HG03457 (cell line): ENCODE results near the gene ZNF775.

Experiments used
- ATAC-seq: cut with Tn5 transposase; IDR thresholded peaks from one replicate; pipeline ENCODE4 v1.9.1; 2021; ENCODE audit warnings: moderate number of reproducible peaks; ENCODE audit not compliant: unreplicated experiment

ZNF775 gene

DNA sequence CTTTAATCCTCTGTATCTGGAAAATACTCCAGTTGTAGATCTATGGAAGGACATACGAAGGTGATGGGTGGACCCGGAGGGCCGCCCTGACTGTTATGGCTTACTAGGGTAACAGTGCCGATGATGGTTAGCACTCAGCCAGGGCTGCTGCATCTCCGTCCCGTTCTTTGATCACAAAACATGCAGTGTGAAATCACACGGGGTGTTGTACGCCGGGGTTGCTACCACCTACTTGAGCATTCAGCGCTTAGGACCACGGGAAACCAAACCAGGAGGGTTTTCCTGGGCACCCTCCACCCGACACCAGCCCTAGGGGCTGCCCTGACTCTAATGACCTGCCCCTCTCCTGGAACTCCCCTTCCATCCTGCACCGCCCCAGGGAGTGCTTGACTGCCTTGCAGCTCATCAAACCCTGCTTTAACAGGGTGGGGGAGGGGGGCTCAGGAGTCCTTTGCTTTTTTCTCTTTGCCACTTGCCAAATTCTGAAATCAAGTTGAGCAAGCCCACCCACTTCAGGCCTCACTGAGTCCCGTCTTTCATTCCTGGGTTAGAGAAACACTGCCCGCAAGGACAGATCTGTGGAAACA, 20.4 kb downstream of the ZNF775 start:
- no peak for ATAC-seq

DNA sequence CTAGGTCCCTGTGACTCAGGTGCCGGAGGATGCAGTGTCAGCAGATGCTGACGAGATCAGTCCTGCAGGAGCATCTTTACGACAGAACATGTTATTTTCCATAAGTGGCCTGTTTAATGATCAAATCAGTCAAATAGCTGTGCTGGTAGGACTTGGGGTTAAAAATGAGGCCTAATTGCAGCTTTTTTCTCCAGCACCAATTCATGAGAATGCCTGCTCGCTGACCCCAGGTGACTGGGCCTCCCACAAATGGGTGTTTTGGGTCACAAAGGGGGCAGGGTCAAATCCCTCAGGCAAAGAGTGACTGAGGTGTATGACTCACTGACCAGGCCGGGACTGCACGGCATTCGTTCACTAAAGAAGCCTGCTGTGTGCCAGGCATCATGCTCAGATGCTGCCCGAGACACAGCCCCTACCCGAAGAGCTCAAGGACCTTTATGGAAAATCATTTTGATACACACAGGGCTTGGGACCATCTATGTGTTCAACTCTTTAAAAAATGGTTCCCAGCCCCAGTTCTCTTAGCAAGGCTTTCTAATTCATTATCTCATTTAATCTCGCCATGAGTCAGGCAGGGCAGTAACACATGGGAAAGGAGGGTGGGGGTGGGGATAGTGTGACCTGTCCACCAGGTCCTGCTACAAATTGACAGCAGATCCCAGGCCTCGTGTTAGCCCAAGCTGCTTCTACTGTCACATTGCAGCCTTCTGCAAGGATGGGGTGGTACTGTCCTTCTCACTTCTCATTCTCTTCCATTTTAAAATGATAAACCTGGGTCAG, 21.1 kb downstream of the ZNF775 start:
- ATAC-seq, result no peak

DNA sequence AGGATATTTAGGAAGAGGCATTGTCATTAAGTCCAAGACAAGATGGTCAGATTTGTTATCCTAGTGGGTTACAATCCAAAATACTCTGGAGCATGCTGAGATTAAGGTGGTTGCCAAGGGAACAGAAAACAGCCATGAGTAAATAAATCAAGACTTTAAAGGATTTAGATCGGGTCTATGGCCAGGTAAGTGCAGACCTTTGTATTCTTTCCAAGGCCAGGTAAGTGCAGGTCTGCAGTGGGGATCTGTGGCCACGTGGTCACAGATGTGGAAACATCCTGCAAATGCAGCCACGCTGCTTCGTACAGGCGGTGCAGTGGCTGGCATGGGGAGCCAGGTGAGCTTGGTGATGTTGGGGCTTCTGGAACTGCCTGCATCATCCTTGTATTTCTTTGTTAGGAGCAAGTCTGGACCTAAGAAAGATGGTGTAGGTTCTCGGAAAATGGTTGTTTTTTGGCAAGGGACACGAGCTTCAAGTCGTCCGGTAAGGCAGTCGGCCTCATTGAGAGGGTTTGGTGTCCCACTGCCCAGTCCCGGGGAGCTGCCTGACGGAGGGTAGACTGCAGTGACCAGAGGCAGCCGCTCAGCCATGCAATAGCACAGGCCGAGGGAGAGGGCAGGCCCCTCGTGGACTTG, 21.8 kb downstream of the ZNF775 start:
- no peak for ATAC-seq

DNA sequence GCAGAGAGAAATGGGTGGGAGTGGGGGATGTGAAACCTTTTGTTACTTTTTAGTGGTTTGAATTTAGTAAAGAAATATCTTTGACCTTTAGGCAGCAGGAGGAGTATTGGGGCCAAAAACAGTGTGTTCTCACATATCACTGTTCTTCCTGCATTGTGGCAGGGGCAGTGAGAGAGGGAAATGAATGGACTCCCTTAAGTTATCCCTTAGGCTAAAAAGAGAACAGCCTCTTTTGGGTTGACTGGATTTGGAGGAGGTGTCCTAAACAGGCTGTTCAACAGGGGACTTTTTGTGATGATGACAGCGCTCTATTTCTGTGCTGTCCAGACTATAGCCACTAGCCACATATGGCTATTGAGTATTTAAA, 22.3 kb downstream of the ZNF775 start:
- no peak for ATAC-seq

DNA sequence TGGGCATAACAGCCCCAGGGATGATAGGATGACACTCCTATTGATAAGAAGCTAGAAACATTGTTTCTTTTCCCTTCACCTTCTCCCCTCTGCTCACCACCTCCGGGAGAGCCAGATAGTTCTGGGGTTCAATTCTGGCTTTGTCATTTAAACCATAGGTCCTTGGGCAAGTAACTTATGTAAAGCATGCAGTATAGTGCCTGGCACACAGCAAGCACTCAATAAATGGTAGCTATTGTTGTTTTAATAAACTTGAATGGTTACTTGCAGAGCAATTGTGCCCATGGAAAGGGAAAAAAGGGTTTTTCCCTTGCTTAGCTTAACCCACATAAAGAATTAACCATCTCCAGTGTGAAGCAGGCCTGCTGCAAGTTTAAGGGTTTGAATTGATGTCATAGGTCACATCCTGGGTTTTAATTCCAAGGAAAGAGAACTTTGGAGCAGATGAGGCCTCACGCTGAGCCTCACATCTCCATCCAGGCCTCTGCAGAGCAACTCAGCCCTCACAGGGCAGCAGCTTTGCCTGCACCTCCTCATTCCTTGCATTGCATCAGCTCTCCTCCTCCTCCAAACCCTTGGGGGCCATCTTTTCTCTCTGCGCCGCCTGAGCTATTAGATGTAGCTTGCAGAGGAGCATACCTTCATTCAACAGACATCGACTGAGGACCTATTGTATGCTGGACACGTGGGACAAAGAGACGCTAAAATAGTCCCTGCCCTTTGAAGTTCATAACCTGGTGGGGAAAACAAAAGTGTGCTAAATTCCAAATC, 22.9 kb downstream of the ZNF775 start:
- ATAC-seq, result no peak

DNA sequence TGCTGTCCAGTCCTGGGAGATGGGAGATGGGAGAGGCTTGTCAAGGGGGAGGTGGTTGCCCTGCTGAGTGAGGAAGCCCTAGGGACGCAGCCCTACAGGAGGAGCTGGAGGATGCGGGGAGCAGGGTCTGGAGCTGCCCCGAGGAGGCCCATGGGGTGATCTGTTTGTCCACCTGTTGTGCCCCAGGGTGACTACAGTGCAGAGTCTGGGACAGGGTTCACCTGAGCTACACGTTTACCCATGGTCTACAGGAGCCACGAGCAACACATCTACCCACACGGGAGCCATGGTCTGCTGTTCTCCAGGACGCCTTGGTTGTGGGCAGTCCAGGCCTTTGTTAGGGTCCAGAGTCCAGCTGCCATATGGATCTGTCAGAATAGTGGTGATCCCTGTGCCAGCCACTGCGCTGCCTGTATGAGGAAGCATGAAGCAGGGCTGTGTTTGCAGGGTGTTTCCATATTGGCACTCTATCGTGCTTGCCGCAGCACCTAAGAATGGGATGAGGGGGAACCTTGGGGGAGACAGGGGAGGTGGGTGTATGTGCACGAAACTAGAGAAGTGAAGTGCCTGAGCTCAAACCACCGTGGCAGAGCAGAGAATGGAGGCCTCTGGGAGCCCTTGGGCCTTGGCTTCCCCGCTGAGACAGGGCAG, 23.7 kb downstream of the ZNF775 start:
- no peak for ATAC-seq

DNA sequence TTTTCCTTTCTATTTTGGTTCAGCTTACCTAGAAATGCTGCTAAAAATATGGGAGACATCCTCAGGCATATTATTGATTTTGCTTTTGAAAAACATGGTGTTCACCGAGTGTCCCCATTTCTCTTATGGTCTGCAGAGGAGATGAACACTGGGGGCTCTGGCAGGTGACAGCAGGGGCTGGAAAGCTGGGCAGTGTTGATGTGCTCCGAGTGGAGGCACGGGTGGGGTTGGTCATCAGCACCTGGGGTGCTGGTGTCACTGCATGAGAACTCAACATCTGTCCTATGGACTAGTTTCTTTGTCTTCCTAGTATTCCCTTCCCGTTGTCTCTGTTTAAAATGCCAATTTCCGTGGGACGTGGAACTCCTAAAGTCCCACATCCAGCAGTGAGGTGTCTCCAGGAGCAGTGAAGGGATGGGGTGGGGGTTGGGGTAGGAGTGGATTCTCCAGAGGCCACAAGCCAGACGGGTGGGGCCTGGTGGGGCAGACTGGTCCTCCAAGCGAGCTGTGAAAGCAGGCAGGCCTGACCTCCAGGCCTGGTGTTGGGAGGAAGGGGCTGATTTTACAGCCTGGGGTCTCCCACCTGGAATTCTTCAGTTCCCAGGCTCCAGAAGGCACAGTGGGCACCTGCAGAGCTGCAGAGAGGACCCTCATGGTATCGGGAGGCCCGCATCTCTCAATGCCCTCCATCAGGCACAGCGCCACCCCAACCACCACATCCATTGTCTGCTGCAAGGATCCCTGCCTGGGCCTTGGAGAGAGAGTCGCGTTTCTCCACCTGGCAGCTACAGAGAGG, 24.4 kb downstream of the ZNF775 start:
- ATAC-seq, result no peak

DNA sequence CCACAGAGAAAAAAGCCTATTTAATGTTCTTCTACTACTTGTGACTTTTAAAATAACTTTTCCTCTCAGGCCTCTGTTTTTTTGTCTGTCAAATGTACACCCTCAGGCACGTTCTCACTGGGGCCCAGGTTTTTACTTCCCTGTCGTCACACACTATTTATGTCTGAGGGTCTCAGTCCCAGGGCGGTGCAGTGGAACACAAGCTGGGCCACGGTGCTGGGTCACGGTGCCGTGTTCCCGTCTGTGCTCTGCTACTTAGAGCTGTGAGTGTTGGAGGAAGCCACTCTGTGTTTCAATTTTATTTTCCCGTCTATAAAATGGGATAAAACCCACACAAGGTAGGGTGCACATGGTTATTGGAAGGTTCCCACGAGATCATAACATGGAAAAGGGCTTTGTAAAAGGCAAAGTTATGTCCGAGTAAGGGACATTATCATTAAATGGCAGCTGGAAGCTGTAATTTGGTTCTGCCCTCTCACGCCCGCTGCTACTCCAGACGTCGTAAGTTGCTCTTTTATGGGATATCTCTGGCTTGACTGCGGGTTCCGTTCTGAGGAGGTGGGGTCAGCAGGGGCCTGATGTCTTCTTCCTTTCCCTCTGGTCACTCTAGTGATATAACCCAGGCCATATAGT, 25.2 kb downstream of the ZNF775 start:
- no peak for ATAC-seq

DNA sequence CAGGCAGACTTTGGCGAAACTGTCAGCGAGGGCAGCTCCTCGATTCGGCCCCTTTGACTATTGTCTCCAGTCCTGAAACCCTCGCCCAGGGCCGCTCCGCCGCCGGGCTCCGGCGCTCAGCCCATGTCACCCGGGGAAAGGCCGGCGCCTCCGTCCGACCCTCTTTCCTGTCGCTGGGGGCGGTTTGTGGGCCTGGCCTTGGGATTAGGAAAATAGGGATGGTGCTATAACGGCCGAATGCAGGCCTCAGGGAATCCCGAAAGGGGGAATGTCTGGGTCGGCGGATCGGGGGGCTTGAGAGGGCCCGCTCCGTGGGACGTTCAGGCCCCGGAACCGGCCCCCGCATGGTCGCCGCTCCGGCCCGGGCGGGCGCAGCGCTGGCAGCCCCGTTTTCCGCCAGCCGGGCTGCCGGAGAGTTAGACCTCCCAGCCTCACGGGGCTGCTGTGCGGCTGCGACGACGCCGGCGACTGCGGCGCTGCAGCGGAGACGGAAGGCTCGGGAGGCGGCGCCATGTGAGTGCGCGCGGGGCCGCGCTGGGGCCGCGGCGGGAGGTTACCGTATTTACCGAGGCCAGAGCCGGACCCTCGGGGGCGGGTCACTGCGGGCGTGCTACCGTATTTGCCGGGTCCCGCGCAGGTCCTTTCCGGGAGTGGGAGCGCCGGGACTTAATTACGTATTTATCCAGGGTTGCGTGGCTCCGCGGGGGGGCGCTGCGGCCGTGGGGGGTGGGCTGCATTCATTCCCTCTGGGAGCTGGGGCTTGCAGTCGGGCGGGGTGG, 25.9 kb downstream of the ZNF775 start:
- ATAC-seq, result peak; percentile 42

DNA sequence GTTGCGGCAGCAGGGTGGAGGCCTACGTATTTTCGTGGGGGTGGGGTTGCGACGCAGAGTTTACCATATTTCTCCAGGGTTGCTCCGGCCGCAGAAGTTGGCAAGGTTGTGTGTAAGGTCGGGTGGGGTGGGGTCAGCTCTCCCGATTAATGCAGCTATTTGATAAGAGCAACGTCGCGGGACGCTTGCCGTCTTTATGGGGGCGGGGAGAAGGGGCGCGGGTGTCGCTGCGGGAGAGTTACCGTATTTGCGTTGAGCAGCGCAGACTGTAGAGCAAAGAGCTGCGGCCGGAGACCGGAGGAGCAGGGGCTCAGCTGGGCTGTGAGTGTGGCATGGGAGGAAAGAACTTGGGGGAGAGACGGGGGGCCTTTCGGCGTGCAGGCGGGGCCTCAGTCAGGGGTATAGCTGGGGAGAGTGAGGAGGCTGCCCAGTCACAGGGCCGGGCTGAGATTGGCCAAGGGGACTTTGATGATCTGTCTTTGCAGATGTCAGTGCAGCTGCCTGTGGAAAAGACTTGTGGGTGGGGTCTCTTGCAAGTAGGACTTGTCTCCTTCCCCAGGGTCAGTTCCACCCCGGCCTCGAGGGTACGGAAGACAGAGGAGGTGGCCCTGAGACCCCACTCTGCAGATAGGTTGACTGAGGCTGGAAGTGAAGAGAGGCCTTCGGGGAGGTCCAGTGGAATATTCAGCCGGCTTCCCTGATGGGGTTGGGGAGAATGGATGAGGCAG, 26.6 kb downstream of the ZNF775 start:
- no peak for ATAC-seq

DNA sequence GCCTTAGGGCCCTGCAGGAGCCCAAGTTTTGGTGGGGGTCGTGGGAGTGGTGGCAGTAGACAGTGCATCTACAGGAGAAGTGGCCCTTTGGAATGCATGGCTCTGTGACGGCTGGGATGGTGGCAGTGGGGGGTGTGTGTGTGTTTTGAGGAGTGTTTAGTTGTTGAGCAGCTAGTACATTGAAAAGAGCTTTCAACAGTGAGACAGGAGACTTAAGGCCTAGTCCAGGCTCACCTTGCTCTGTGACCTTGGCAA, 27.1 kb downstream of the ZNF775 start:
- ATAC-seq, result no peak

DNA sequence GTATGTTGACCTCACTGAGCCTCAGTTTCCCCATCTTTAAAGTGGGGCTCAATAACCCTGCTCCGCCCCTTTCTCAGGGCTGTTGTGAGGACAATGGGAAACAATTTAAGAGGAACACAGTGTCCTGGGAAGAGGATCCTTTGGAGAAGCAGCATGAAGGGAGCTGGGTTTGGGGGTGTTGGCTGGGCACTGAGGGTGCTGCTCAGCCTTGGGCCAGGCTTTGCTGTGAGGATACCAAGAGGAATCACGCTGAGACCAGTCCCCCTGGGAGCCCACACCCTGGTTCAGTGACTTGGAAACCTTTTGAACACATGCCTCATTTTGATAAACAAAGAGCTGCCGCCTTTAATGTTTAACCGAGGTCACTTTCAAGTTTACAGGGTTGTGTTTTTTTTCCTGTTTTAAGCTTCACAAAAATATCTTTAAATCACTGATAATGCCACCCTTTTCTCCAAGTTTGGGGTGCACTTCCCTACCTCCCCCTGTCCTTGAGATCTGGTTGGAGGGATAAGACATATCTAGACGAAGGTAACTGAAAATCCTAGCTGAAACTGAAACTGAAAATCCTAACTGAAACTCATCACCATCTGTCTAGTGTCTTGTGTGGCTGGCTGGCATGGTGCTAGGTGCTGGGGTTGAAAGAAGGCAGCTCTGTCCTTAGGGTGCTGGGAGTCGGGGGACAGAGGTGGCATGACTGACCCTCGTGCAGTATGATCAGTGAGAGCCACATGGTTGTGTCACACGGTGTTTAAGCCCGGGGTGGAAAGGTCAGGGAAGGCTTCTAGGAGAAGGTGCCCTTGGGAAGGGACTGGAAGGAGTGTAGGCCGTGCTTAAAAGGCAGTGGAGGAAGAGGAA, 27.7 kb downstream of the ZNF775 start:
- ATAC-seq, result peak; percentile 50

DNA sequence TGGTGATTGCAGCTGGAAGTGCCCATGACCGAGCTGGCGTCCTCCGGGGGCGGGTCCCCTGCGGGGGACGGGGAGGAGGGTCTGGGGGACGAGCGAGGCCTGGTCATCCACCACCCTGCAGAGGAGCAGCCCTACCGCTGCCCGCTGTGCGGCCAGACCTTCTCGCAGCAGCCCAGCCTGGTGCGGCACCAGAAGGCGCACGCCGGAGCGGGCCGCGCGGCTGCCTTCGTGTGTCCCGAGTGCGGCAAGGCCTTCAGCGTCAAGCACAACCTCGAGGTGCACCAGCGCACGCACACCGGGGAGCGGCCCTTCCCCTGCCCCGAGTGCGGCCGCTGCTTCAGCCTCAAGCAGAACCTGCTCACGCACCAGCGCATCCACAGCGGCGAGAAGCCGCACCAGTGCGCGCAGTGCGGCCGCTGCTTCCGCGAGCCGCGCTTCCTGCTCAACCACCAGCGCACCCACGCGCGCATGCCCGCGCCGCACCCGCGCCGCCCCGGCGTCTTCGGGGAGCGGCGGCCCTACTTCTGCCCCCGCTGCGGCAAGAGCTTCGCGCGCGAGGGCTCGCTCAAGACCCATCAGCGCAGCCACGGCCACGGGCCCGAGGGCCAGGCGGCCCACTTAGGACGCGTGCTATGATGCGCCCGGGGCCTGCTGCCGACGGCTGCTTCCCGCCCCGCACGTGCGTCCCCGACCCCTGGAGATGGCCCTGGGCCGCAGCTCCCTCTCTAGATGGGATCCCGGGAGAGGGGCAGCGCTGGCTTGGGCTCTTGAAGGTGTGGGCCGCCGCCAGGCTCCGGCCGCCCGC, 28.7 kb downstream of the ZNF775 start:
- no peak for ATAC-seq

DNA sequence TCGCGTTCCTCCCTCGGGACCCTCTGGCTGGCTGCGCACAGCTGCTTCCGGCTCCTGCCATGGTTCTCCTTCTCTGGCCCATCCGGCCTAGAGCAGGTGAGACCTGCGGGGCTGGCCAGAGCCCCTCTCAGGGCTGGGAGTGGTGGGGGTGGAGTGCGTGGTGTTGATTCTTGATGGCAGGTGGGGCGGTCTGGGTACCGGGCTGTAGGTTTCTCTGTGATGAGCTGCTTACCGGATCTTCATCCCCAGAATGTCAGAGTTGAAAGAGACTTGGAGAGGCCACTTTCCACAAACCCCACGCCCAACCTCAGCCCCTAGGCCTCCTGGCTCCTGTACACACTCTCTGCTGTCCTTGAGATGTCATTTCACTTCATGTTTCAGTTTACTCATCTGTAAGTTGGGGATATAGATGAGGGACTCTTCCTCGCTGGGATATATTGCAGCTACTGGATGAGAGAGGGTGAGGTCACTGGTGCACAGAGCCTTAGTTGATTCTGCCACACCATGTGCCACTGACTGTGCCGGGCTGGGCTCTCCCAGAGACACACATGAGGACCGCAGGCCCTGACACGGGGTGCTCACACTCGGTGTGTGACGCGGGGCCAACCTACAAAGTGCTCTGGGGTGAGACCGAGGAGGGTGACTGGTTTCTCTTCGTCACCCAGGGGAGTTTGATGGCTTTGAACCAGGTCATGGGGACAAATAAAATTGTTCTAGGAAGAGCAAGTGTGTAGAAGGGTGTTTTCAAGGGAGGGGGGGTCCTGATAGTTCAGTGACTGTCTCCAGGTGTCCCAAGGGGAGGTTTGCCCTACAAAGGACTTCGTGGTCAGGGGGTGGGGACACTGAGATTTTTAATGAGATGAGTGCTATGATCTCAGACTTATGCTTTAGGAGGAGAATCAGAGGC, 29.5 kb downstream of the ZNF775 start:
- no peak for ATAC-seq

DNA sequence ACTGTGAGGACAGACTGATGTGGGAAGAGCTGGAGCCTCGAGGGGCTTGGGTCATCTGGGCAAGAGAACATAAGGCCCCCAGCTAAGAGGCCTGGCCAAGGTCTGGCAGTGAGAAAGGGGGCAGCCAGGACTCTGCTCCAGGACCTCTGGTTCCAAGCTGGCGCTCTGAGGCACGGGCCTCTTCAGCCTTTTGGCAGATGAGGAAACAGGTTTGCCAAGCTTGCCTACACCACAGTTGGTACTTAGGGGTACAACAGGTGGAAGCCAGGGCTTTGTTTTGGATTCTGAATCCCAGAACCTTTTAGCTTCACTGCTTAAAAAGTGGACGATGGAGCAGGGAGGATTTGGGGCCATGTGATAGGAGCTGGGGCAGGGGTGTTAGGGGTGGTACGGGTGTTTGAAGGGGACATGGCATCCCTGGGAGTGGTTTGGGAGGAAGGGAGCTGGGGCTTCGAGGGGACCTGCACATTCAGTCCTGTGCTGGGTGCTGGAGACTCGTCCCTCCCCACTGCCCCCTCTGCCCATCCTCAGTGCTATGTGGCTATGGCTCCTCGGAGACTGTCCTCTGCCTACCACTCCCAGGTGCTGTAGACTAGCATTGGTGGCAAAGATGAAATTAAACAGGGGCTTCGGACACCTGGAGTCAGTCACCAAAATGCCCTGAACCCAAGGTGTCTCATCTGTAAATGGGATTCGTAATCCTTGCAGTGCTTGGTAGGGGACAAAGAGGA, 30.3 kb downstream of the ZNF775 start:
- no peak for ATAC-seq
